DMS153 (cell line): ENCODE data around the gene PTRH1.

Experiments
- DNase-seq: peaks from one replicate; lab custom pipeline; 2025; lab: John Stamatoyannopoulos, UW

The PTRH1 gene

GRCh38 chr9:127741831-127742434 is 26.5 kb upstream of the PTRH1 start:
- no peak for DNase-seq

- no peak for DNase-seq
These were observed 24.3 kb upstream of the PTRH1 start for GRCh38 chr9:127739614-127740330.

- DNase-seq = no peak
These were observed 23.2 kb upstream of the PTRH1 start for GRCh38 chr9:127738666-127739065.

GRCh38 chr9:127735530-127736185 is 20.2 kb upstream of the PTRH1 start:
- DNase-seq = no peak

- peak; percentile 91 for DNase-seq
These were observed 19.5 kb upstream of the PTRH1 start, which contains the start of gene TOR2A for GRCh38 chr9:127734747-127735529. TOR2A (minus strand) TSS chr9:127735294; CDS start chr9:127735270, 24 bp downstream.

GRCh38 chr9:127734247-127734746 is 18.8 kb upstream of the PTRH1 start:
- no peak for DNase-seq

GRCh38 chr9:127733614-127734013 is 18.2 kb upstream of the PTRH1 start:
- no peak for DNase-seq

GRCh38 chr9:127732444-127732843 is 17.0 kb upstream of the PTRH1 start:
- no peak for DNase-seq

- DNase-seq = no peak
These were observed 16.5 kb upstream of the PTRH1 start for GRCh38 chr9:127731938-127732337.

- no peak for DNase-seq
These were observed 15.4 kb upstream of the PTRH1 start for GRCh38 chr9:127730799-127731410.

GRCh38 chr9:127730262-127730661 is 14.8 kb upstream of the PTRH1 start:
- DNase-seq = no peak

- no peak for DNase-seq
These were observed 14.2 kb upstream of the PTRH1 start for GRCh38 chr9:127729522-127730256.

GRCh38 chr9:127728808-127729207 is 13.3 kb upstream of the PTRH1 start:
- no peak for DNase-seq

GRCh38 chr9:127726871-127727270 is 11.4 kb upstream of the PTRH1 start:
- DNase-seq = no peak

GRCh38 chr9:127724012-127724411 is 8.5 kb upstream of the PTRH1 start:
- peak; percentile 40 for DNase-seq

- DNase-seq = peak; percentile 28
These were observed 8.0 kb upstream of the PTRH1 start for GRCh38 chr9:127723444-127723843.

GRCh38 chr9:127723013-127723412 is 7.5 kb upstream of the PTRH1 start:
- no peak for DNase-seq

GRCh38 chr9:127722055-127722745 is 6.7 kb upstream of the PTRH1 start:
- DNase-seq = no peak

GRCh38 chr9:127721391-127721821 is 5.9 kb upstream of the PTRH1 start:
- no peak for DNase-seq

GRCh38 chr9:127720865-127721227 is 5.4 kb upstream of the PTRH1 start:
- no peak for DNase-seq
